Measurements from ENCODE around the gene BRMS1.

GRCh38 chr11:66294626-66295620, 50.0 kb downstream of the BRMS1 start:
- TF ChIP-seq CTCF (conservative IDR thresholded peaks at IDR 0.05; ENCODE audit: low read depth, low read length) (no peak), EZH2 (IDR thresholded peaks at IDR 0.05; ENCODE audit: borderline replicate concordance, low read depth, low read length, poor library complexity, severe bottlenecking) (no peak)
